Aorta (tissue), 5 donors: ENCODE data around the gene CACNA1A. TPM values are rescaled to one million over a fixed set of nuclear protein-coding genes. Genes with fewer than 3 reads are reported as not detected.

Source experiments
- ATAC-seq: fragments of 200-7000 bp; cut with Tn5 transposase; one replicate; pipeline ENCODE4 v1.9.1; 2022; ENCODE audit warnings: moderate library complexity; ENCODE audit not compliant: low FRiP score
- DNase-seq, 2 donors: peaks; one replicate each; pipeline ENCODE4 v3.0.0-alpha.2; 2020
- H3K27ac ChIP-seq, 2 donors: one replicate each; pipeline ENCODE4 v1.5.1; 2013; ENCODE audit warnings: low read length in 2 of 2, mild to moderate bottlenecking in 2 of 2, moderate library complexity in 2 of 2, control low read depth in 1 of 2, inconsistent platforms in 1 of 2, low read depth in 1 of 2
- H3K27me3 ChIP-seq, 2 donors: one replicate each; pipeline ENCODE4 v1.6.1; 2013; ENCODE audit warnings: control low read depth in 1 of 2, low read length in 1 of 2, mild to moderate bottlenecking in 1 of 2, moderate library complexity in 1 of 2; ENCODE audit not compliant: insufficient read depth in 2 of 2, control insufficient read depth in 1 of 2
- H3K36me3 ChIP-seq, 2 donors: one replicate each; pipeline ENCODE4 v1.6.1; 2013; ENCODE audit warnings: control low read depth in 1 of 2, low read length in 1 of 2, mild to moderate bottlenecking in 1 of 2; ENCODE audit not compliant: insufficient read depth in 2 of 2, control insufficient read depth in 1 of 2
- H3K4me1 ChIP-seq, 2 donors: one replicate each; pipeline ENCODE4 v1.6.1; 2013; ENCODE audit warnings: low read length in 2 of 2, control low read depth in 1 of 2, mild to moderate bottlenecking in 1 of 2, moderate library complexity in 1 of 2; ENCODE audit not compliant: insufficient read depth in 2 of 2, control insufficient read depth in 1 of 2
- H3K4me3 ChIP-seq, 2 donors: one replicate each; pipeline ENCODE4 v1.5.1; 2013; ENCODE audit warnings: low read length in 2 of 2, control low read depth in 1 of 2, mild to moderate bottlenecking in 1 of 2
- H3K9me3 ChIP-seq: one replicate; pipeline ENCODE4 v1.6.1; 2013; ENCODE audit warnings: mild to moderate bottlenecking, low read length; ENCODE audit not compliant: control insufficient read depth
- WGBS, 2 donors: extraction: QIAGEN DNeasy Blood & Tissue Kit; methylation state at CpG; one replicate each; pipeline ENCODE4 v1.1.7; 2013; 5-methylcytosine and 5-hydroxymethylcytosine counted together
- intact Hi-C, 2 donors: fragments of 100-400 bp; cut with DNase I; formaldehyde crosslinking; loops; one replicate each; pipeline versions ENCODE4 v1.14.2 to v1.15.0; 2022
- polyA plus RNA-seq, 2 donors: library from polyadenylated mRNA; stranded (reverse); fragments of 200-250 nt; gene quantifications; one replicate each; pipeline ENCODE4 v1.2.3, GENCODE V29; 2013
- total RNA-seq, 2 donors: library from RNA; stranded (reverse); fragmentation: NEBNext Ultra II Directional; extraction: Animal tissue kit (Norgen Biotek cat#: 25700); gene quantifications; one replicate each; pipeline ENCODE4 v1.2.1, GENCODE V29; 2021
- donor health status: healthy with polysubstance abuse.
- donor health status: Bipolar disorder and iron deficiency.
- donor health status: DM: no; HTN: no; CAD: no.
- donor health status: DM: no; HTN: no; CAD: no.
- donor health status: DM: yes; HTN: yes; CAD: no.

Gene CACNA1A
- total and polyA plus RNA-seq, 4 donors, result 0.26 to 3.6 (median 1.3) TPM

DNA sequence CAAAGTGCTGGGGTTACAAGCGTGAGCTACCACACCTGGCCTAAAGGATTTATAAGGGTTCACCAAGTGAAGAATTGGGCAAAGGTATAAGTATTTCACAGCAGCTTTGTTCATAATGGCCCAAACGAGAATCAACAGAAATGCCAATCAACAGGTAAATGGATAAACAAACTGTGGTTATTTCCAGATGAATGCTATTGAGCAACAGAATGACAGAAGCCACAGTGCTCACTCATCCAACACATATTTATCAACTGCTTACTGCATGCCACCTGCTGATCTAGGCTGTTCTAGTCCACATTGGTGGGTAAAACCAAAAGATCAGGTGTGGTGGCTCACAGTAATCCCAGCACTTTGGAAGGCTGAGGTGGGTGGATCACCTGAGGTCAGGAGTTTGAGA lies 27.7 kb downstream of the CACNA1A start:
- no peaks in the 10 kb centered on the region for H3K36me3 ChIP-seq
- H3K27me3 ChIP-seq, result peaks cover 0 to 2% of the 10 kb centered on the region in 2 donors
- DNase-seq (no peak), ATAC-seq (no peak)
- H3K4me1 ChIP-seq, result no peaks in the 10 kb centered on the region
- WGBS, 2 donors, result 82 to 83% methylated on average over 2 of the region's 2 CpGs
- no peak overlapping the region for H3K27ac ChIP-seq
- intact Hi-C loops, result no loop called here
- peaks cover 20% of the 10 kb centered on the region for H3K9me3 ChIP-seq
- no peak overlapping the region for H3K4me3 ChIP-seq

DNA sequence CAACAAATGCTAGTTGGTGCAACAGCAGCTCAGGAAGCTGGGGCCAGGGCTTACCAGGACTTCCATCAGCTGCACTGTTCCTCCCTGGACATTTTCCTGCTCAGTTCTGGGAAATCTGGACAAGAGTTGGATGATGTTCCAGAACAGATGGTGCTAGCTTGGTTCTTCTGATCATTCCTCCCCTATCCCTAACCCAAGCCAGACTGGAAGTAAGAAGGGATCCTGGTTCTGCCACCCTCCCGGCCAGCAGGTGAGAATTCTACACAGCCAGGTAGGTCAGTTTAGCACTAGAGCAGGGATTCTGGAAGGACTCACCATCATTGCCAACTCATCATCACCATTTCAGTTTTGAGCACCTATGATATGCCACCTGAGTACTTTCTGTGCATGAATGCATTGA lies 30.2 kb downstream of the CACNA1A start:
- H3K4me3 ChIP-seq, result no peak overlapping the region
- peaks cover 0 to 2% of the 10 kb centered on the region in 2 donors for H3K27me3 ChIP-seq
- H3K36me3 ChIP-seq, result no peaks in the 10 kb centered on the region
- H3K27ac ChIP-seq, result no peak overlapping the region
- no peak for DNase-seq
- no peaks in the 10 kb centered on the region for H3K4me1 ChIP-seq
- peaks cover 23% of the 10 kb centered on the region for H3K9me3 ChIP-seq
- WGBS, 2 donors, result 69 to 82% methylated on average over 1 of the region's 1 CpG
- no peak for ATAC-seq
- intact Hi-C loops, result no loop called here

GRCh38 chr19:13475044-13475443 lies 31.2 kb downstream of the CACNA1A start:
- H3K36me3 ChIP-seq, result no peaks in the 10 kb centered on the region
- no peak for DNase-seq
- H3K4me3 ChIP-seq, result no peak overlapping the region
- peaks cover 23% of the 10 kb centered on the region for H3K9me3 ChIP-seq
- peaks cover 0 to 2% of the 10 kb centered on the region in 2 donors for H3K27me3 ChIP-seq
- H3K4me1 ChIP-seq, result no peaks in the 10 kb centered on the region
- intact Hi-C loops, result no loop called here
- H3K27ac ChIP-seq, result no peak overlapping the region
- ATAC-seq, result no peak

DNA sequence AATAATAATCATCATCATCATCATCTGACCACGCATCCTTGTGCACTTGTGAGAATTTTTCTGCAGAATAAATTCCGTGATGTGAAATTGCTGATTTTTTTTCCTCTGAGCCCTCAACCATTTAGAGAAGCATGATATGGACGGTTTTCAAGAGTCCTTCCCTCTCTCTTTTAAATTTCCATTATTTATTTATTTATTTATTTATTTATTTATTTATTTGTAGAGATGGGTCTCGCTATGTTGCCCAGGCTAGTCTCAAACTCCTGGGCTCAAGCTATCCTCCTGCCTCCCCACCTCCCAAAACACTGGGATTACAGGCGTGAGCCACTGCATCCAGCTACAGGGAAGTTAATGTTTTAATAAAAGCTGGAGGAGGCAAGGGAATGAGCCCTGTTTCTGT lies 39.6 kb downstream of the CACNA1A start:
- Histone ChIP-seq H3K9me3 (no peaks in the 10 kb centered on the region), H3K27ac (no peak overlapping the region), H3K4me3 (no peak overlapping the region), H3K4me1 (no peaks in the 10 kb centered on the region), H3K36me3 (no peaks in the 10 kb centered on the region), H3K27me3 (no peaks in the 10 kb centered on the region)
- intact Hi-C loops, result no loop called here
- DNase-seq (no peak), ATAC-seq (no peak)
- 78 to 82% methylated on average over 5 of the region's 5 CpGs for WGBS, 2 donors

DNA sequence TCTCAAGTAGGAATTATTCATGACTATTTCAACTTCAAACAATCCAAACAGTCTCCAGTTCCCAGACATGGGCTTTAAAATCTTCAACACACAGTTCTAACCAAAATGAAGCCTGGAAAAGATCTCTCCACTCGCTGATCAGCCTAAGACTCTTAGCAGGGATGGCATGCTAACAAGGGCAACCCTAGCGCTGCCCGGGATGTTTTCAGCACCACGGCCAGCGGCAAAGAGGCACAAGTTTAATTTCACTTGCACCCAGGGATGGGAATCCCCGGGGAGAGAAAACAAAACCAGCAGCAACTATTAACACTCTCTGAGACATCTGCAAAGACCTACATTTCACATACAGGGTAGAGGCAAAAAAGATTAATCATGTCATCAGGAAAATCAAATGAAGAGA lies 43.0 kb downstream of the CACNA1A start:
- Histone ChIP-seq H3K9me3 (peaks cover 2% of the 10 kb centered on the region), H3K4me1 (no peaks in the 10 kb centered on the region), H3K27ac (no peak overlapping the region), H3K27me3 (peaks cover 0 to 4% of the 10 kb centered on the region in 2 donors), H3K36me3 (no peaks in the 10 kb centered on the region), H3K4me3 (no peak overlapping the region)
- no peak for DNase-seq
- 15 to 18% methylated on average over 6 of the region's 6 CpGs for WGBS, 2 donors
- ATAC-seq, result no peak
- intact Hi-C loops, result no loop called here

GRCh38 chr19:13461536-13461935 lies 44.7 kb downstream of the CACNA1A start:
- ATAC-seq, result no peak
- no peak overlapping the region for H3K27ac ChIP-seq
- peaks cover 2% of the 10 kb centered on the region for H3K9me3 ChIP-seq
- peaks cover 0 to 4% of the 10 kb centered on the region in 2 donors for H3K27me3 ChIP-seq
- H3K36me3 ChIP-seq, result no peaks in the 10 kb centered on the region
- 69 to 73% methylated on average over 12 of the region's 12 CpGs for WGBS, 2 donors
- H3K4me1 ChIP-seq, result no peaks in the 10 kb centered on the region
- intact Hi-C loops, result no loop called here
- no peak for DNase-seq
- H3K4me3 ChIP-seq, result no peak overlapping the region

GRCh38 chr19:13460045-13460444 lies 46.2 kb downstream of the CACNA1A start:
- H3K4me3 ChIP-seq, result no peak overlapping the region
- 23 to 25% methylated on average over 7 of the region's 7 CpGs for WGBS, 2 donors
- no peak overlapping the region for H3K27ac ChIP-seq
- intact Hi-C loops, result no loop called here
- DNase-seq, result no peak
- peaks cover 0 to 4% of the 10 kb centered on the region in 2 donors for H3K27me3 ChIP-seq
- H3K36me3 ChIP-seq, result no peaks in the 10 kb centered on the region
- no peak for ATAC-seq
- H3K9me3 ChIP-seq, result peaks cover 2% of the 10 kb centered on the region
- H3K4me1 ChIP-seq, result no peaks in the 10 kb centered on the region

DNA sequence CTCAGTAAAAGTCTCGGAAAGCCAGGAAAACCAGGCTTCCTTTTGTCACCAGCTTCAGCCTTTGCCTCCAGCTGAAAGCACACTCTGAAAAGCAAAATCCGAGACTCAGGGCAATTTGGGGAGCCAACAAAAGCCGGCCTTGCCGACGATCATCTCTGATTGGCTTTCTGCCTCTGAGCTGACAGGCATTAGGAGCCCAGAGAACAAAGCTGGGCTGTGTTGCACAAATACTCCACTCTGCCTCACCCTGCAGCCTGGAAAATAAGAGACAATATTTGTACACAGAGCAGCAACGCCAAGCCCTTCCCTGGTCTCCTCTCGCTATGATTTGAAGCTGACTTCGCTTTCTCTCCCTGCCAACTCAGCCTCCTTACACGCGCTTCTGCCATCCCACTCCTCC lies 46.9 kb downstream of the CACNA1A start:
- Histone ChIP-seq H3K36me3 (no peaks in the 10 kb centered on the region), H3K4me1 (no peaks in the 10 kb centered on the region), H3K9me3 (peaks cover 2% of the 10 kb centered on the region), H3K27ac (no peak overlapping the region), H3K4me3 (no peak overlapping the region), H3K27me3 (peaks cover 0 to 4% of the 10 kb centered on the region in 2 donors)
- 32 to 49% methylated on average over 10 of the region's 10 CpGs for WGBS, 2 donors
- ATAC-seq (no peak), DNase-seq (no peak)
- intact Hi-C loops, result no loop called here

DNA sequence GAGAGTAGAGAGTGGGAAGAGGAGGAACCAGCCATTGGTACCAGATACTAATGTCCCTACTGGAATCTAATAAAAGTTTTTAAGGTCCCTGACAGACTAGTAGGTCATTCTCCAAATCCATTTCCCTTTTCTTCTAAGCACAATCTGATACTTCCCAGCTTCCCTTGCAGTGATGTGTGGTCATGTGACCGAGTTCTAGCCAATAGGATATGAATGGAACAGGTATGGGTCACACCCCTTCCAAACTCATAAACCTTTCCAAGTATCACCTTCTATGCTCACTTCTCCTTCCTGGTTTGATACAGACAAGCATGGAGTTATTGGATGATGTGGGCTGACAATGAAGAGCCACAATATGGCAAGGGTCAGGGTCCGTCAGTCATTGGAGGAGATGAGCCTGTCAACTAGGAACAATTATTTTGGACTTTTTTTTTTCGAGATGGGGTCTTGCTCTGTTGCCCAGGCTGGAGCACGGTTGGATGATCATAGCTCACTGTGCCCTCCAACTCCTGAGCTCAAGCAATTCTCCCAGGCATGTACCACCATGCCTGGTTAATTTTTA lies 54.8 kb downstream of the CACNA1A start:
- H3K36me3 ChIP-seq, result no peaks in the 10 kb centered on the region
- H3K27ac ChIP-seq, result no peak overlapping the region
- H3K4me3 ChIP-seq, result no peak overlapping the region
- intact Hi-C loops, result no loop called here
- ATAC-seq, result no peak
- H3K27me3 ChIP-seq, result no peaks in the 10 kb centered on the region
- H3K9me3 ChIP-seq, result peaks cover 13% of the 10 kb centered on the region
- no peak for DNase-seq
- no peaks in the 10 kb centered on the region for H3K4me1 ChIP-seq
- 66 to 68% methylated on average over 4 of the region's 4 CpGs for WGBS, 2 donors
